Activated naive CD4-positive, alpha-beta T cell treated with anti-CD3 and anti-CD28 coated beads, Interleukin-2, amount 10 ng/mL, durations not matched to agents 7 days and 5 days (primary cell): Measurements from ENCODE around the gene GDF15.
"Not testable (repeated sequence)": the region's sequence is repeated elsewhere in the genome, so short reads cannot be mapped to it uniquely, and the experiment has no call there.

Source experiments
- CTCF ChIA-PET: fragments of 350-600 bp; sonication (Branson Sonifier 250); formaldehyde crosslinking; loops from one replicate; lab custom pipeline; 2021; ENCODE audit warnings: antibody characterized with exemption; lab: Charles Lee
- DNase-seq: peaks from one replicate; pipeline ENCODE4 v3.0.0-alpha.2; 2020
- H3K27ac Mint-ChIP-seq: one replicate; pipeline ENCODE4 v1.8.0; 2021; ENCODE audit warnings: mild to moderate bottlenecking, moderate library complexity, mixed read lengths
- H3K27me3 Mint-ChIP-seq: one replicate; pipeline ENCODE4 v1.8.0; 2021; ENCODE audit warnings: mild to moderate bottlenecking, mixed read lengths
- H3K36me3 Mint-ChIP-seq: one replicate; pipeline ENCODE4 v1.8.0; 2021; ENCODE audit warnings: mixed read lengths
- H3K4me1 Mint-ChIP-seq: one replicate; pipeline ENCODE4 v1.8.0; 2021; ENCODE audit warnings: mixed read lengths
- H3K4me3 Mint-ChIP-seq: one replicate; pipeline ENCODE4 v1.8.0; 2021; ENCODE audit warnings: mild to moderate bottlenecking, moderate library complexity, mixed read lengths
- H3K9me3 Mint-ChIP-seq: one replicate; pipeline ENCODE4 v1.8.0; 2021; ENCODE audit warnings: mixed read lengths

The GDF15 gene

GRCh38 chr19:18385675-18386542 lies at the start of gene GDF15:
GDF15 (plus strand) TSS chr19:18386158; CDS start chr19:18386190, 32 bp downstream.
- H3K9me3 Mint-ChIP-seq, result no peaks in the 10 kb centered on the region
- peaks cover 93% of the 10 kb centered on the region for H3K27me3 Mint-ChIP-seq
- DNase-seq, result peak; percentile 54
- H3K27ac Mint-ChIP-seq, result peak within 1 kb of the TSS; percentile 67
- peaks cover 23% of the 10 kb centered on the region for H3K4me1 Mint-ChIP-seq
- CTCF ChIA-PET, result interaction anchor here (1.0 to 7.8 kb wide), 3 partner anchors 12 to 76 kb away, joined by 3 to 96 read pairs (median 5); no protein-coding TSS in a partner anchor
- no peak within 1 kb of the TSS for H3K4me3 Mint-ChIP-seq
- no peaks in the 10 kb centered on the region for H3K36me3 Mint-ChIP-seq

- CTCF ChIA-PET, result interaction anchor here (1.3 to 2.6 kb wide), 4 partner anchors 10 to 73 kb away, joined by 4 to 18 read pairs (median 12); no protein-coding TSS in a partner anchor
- H3K9me3 Mint-ChIP-seq, result no peaks in the 10 kb centered on the region
- peaks cover 21% of the 10 kb centered on the region for H3K4me1 Mint-ChIP-seq
- H3K4me3 Mint-ChIP-seq, result peak overlapping the region; percentile 46
- DNase-seq, result no peak
- H3K27ac Mint-ChIP-seq, result no peak overlapping the region
- peaks cover 17% of the 10 kb centered on the region for H3K27me3 Mint-ChIP-seq
- peaks cover 4% of the 10 kb centered on the region for H3K36me3 Mint-ChIP-seq
These were observed 47.4 kb upstream of the GDF15 start for GRCh38 chr19:18338541-18338940.

- Mint-ChIP-seq H3K27me3 (peaks cover 17% of the 10 kb centered on the region), H3K27ac (peak overlapping the region; percentile 81), H3K4me1 (peaks cover 21% of the 10 kb centered on the region), H3K4me3 (peak overlapping the region; percentile 83), H3K36me3 (peaks cover 12% of the 10 kb centered on the region), H3K9me3 (no peaks in the 10 kb centered on the region)
- DNase-seq, result no peak
- CTCF ChIA-PET, result interaction anchor here (0.6 to 2.6 kb wide), 9 partner anchors 9 to 143 kb away, joined by 3 to 18 read pairs (median 3); no protein-coding TSS in a partner anchor
These were observed 46.2 kb upstream of the GDF15 start for GRCh38 chr19:18339723-18340122.

GRCh38 chr19:18340190-18340989 lies 45.6 kb upstream of the GDF15 start, which contains the start of gene PGPEP1:
PGPEP1 (plus strand) TSS chr19:18340598; CDS start chr19:18340682, 84 bp downstream.
- peaks cover 17% of the 10 kb centered on the region for H3K27me3 Mint-ChIP-seq

GRCh38 chr19:18340990-18341868 lies 44.7 kb upstream of the GDF15 start:
- Mint-ChIP-seq H3K36me3 (peaks cover 18% of the 10 kb centered on the region), H3K27ac (peak overlapping the region; percentile 71), H3K9me3 (no peaks in the 10 kb centered on the region), H3K4me3 (peak overlapping the region; percentile 83), H3K27me3 (peaks cover 11% of the 10 kb centered on the region), H3K4me1 (peaks cover 25% of the 10 kb centered on the region)
- peak; percentile 78 for DNase-seq
- CTCF ChIA-PET, result interaction anchor here (1.2 to 2.6 kb wide), 4 partner anchors 13 to 74 kb away, joined by 3 to 18 read pairs (median 6); no protein-coding TSS in a partner anchor

More at GRCh38 chr19:18340190-18340989, 45.6 kb upstream of the GDF15 start, which contains the start of gene PGPEP1:
- Mint-ChIP-seq H3K9me3 (no peaks in the 10 kb centered on the region), H3K4me1 (peaks cover 21% of the 10 kb centered on the region), H3K36me3 (peaks cover 15% of the 10 kb centered on the region), H3K27ac (peak within 1 kb of the TSS; percentile 81), H3K4me3 (peak within 1 kb of the TSS; percentile 83)
- DNase-seq, result peak; percentile 67
- CTCF ChIA-PET, result interaction anchor here (1.0 to 2.6 kb wide), 5 partner anchors 9 to 71 kb away, joined by 3 to 18 read pairs (median 8); no protein-coding TSS in a partner anchor

- Mint-ChIP-seq H3K4me1 (peaks cover 28% of the 10 kb centered on the region), H3K27me3 (peaks cover 11% of the 10 kb centered on the region), H3K9me3 (no peaks in the 10 kb centered on the region), H3K4me3 (peak overlapping the region; percentile 83), H3K36me3 (peaks cover 20% of the 10 kb centered on the region), H3K27ac (no peak overlapping the region)
- DNase-seq, result no peak
- CTCF ChIA-PET, result interaction anchor here (0.8 to 1.7 kb wide), 5 partner anchors 14 to 73 kb away, joined by 3 to 8 read pairs (median 3); no protein-coding TSS in a partner anchor
These were observed 43.8 kb upstream of the GDF15 start for GRCh38 chr19:18342090-18342632.

- DNase-seq, result no peak
- CTCF ChIA-PET, result no interaction called here
- no peak overlapping the region for H3K27ac Mint-ChIP-seq
- no peaks in the 10 kb centered on the region for H3K27me3 Mint-ChIP-seq
- H3K36me3 Mint-ChIP-seq, result peaks cover 27% of the 10 kb centered on the region
- H3K4me3 Mint-ChIP-seq, result no peak overlapping the region
- peaks cover 24% of the 10 kb centered on the region for H3K4me1 Mint-ChIP-seq
- no peaks in the 10 kb centered on the region for H3K9me3 Mint-ChIP-seq
These were observed 41.4 kb upstream of the GDF15 start for GRCh38 chr19:18344582-18344950.

- DNase-seq, result no peak
- Mint-ChIP-seq H3K27ac (no peak overlapping the region), H3K4me3 (no peak overlapping the region), H3K36me3 (peaks cover 28% of the 10 kb centered on the region), H3K4me1 (peaks cover 19% of the 10 kb centered on the region), H3K9me3 (no peaks in the 10 kb centered on the region), H3K27me3 (no peaks in the 10 kb centered on the region)
- CTCF ChIA-PET, result no interaction called here
These were observed 40.7 kb upstream of the GDF15 start for GRCh38 chr19:18345296-18345695.

GRCh38 chr19:18346091-18346490 lies 39.9 kb upstream of the GDF15 start:
- Mint-ChIP-seq H3K36me3 (peaks cover 31% of the 10 kb centered on the region), H3K27me3 (no peaks in the 10 kb centered on the region), H3K4me3 (no peak overlapping the region), H3K9me3 (no peaks in the 10 kb centered on the region), H3K4me1 (peaks cover 20% of the 10 kb centered on the region), H3K27ac (peak overlapping the region; percentile 59)
- DNase-seq, result no peak
- CTCF ChIA-PET, result interaction anchor here (0.9 kb wide), 1 partner anchor 68 kb away, joined by 3 read pairs; no protein-coding TSS in a partner anchor

- Mint-ChIP-seq H3K9me3 (no peaks in the 10 kb centered on the region), H3K4me1 (peaks cover 9% of the 10 kb centered on the region), H3K4me3 (no peak overlapping the region), H3K36me3 (peaks cover 27% of the 10 kb centered on the region), H3K27me3 (no peaks in the 10 kb centered on the region), H3K27ac (no peak overlapping the region)
- no peak for DNase-seq
- CTCF ChIA-PET, result interaction anchor here (1.1 kb wide), 1 partner anchor 32 kb away, joined by 3 read pairs; no protein-coding TSS in a partner anchor
These were observed 37.8 kb upstream of the GDF15 start for GRCh38 chr19:18348171-18348570.

GRCh38 chr19:18348818-18349339 lies 37.1 kb upstream of the GDF15 start:
- not testable (repeated sequence) for DNase-seq, H3K4me1 Mint-ChIP-seq, H3K27me3 Mint-ChIP-seq, H3K9me3 Mint-ChIP-seq, H3K27ac Mint-ChIP-seq, H3K4me3 Mint-ChIP-seq
- CTCF ChIA-PET, result interaction anchor here (0.8 to 1.1 kb wide), 5 partner anchors 9 to 65 kb away, joined by 3 to 5 read pairs (median 3); no protein-coding TSS in a partner anchor
- peaks cover 29% of the 10 kb centered on the region for H3K36me3 Mint-ChIP-seq

GRCh38 chr19:18349524-18350128 lies 36.3 kb upstream of the GDF15 start:
- Mint-ChIP-seq H3K4me1 (peaks cover 9% of the 10 kb centered on the region), H3K27ac (no peak overlapping the region), H3K4me3 (no peak overlapping the region), H3K36me3 (peaks cover 22% of the 10 kb centered on the region), H3K27me3 (no peaks in the 10 kb centered on the region), H3K9me3 (no peaks in the 10 kb centered on the region)
- CTCF ChIA-PET, result interaction anchor here (0.8 to 1.4 kb wide), 8 partner anchors 10 to 71 kb away, joined by 3 to 5 read pairs (median 4); no protein-coding TSS in a partner anchor
- peak; percentile 54 for DNase-seq
